NCI-H2081 (cell line): ENCODE data around the gene NDRG3.

ENCODE experiments used
- DNase-seq, 2 experiments: peaks; one replicate each; lab custom pipeline; 2025; lab: John Stamatoyannopoulos, UW

The NDRG3 gene

GRCh38 chr20:36607586-36608387, 138.1 kb downstream of the NDRG3 start:
- DNase-seq: no peak

GRCh38 chr20:36606158-36607066, 139.5 kb downstream of the NDRG3 start:
- no peak for DNase-seq

GRCh38 chr20:36605399-36606157, 140.3 kb downstream of the NDRG3 start, which contains the start of gene RAB5IF:
Gene RAB5IF, plus strand, starts transcription at chr20:36605779. Its CDS starts 173 bp downstream, at chr20:36605952.
- DNase-seq: peak; percentile 99

- peak in 1 of 2 experiments; percentile 12 for DNase-seq
These were observed 140.9 kb downstream of the NDRG3 start for GRCh38 chr20:36604952-36605398.
